Endothelial cell of umbilical vein (primary cell): ENCODE measurements around the gene DPP6. TPM values are rescaled to one million over a fixed set of nuclear protein-coding genes. Genes with fewer than 3 reads are reported as not detected.

Source experiments
- BruUV-seq: library from RNA; stranded (reverse); fragments of 400-500 nt; replicated peaks from 2 replicates; lab custom pipeline; 2021; lab: Mats Ljungman, UMichigan
- CTCF ChIA-PET: fragments of 300-600, 350-600 bp; sonication (Branson Sonifier 250); formaldehyde crosslinking; loops from one replicate; lab custom pipeline; 2021; ENCODE audit warnings: antibody characterized with exemption, inconsistent platforms; lab: Charles Lee
- POLR2A ChIA-PET: fragments of 300-600, 350-600 bp; sonication (Branson Sonifier 250); formaldehyde crosslinking; loops from one replicate; lab custom pipeline; 2021; ENCODE audit warnings: antibody characterized with exemption, inconsistent platforms; lab: Charles Lee
- DNase-seq: peaks from one replicate; pipeline ENCODE4 v3.0.0-alpha.2; 2011; ENCODE audit warnings: low read depth, low spot score
- FAIRE-seq: peaks from 2 replicates; lab custom pipeline; 2011; peaks lifted over from hg19 to GRCh38; lab: Jason Lieb, UNC
- H2AFZ ChIP-seq: 2 replicates; pipeline ENCODE4 v1.6.0; 2012; ENCODE audit warnings: low read depth, low read length, control low read depth, inconsistent platforms
- H3K27ac ChIP-seq: 2 replicates; pipeline ENCODE4 v1.5.1; 2011; ENCODE audit warnings: low read depth, mild to moderate bottlenecking, control low read depth, low read length, moderate library complexity; ENCODE audit not compliant: insufficient read depth
- H3K27me3 ChIP-seq, 2 experiments: 2 replicates each; pipeline versions ENCODE4 v1.6.0 to v1.6.1; 2011; ENCODE audit warnings: low read length in 2 of 2, mixed read lengths in 1 of 2; ENCODE audit not compliant: control insufficient read depth in 2 of 2, insufficient read depth in 2 of 2
- H3K36me3 ChIP-seq, 2 experiments: 2 replicates in 1 of 2; 3 replicates in 1 of 2; pipeline ENCODE4 v1.5.1; 2011; ENCODE audit warnings: low read length in 2 of 2, mild to moderate bottlenecking in 1 of 2, moderate library complexity in 1 of 2; ENCODE audit not compliant: control insufficient read depth in 2 of 2, insufficient read depth in 2 of 2; ENCODE audit errors: extremely low read depth in 1 of 2
- H3K4me1 ChIP-seq: 3 replicates; pipeline ENCODE4 v1.5.1; 2011; ENCODE audit warnings: mild to moderate bottlenecking, low read length; ENCODE audit not compliant: control insufficient read depth, insufficient read depth; ENCODE audit errors: extremely low read depth
- H3K4me2 ChIP-seq: 2 replicates; pipeline ENCODE4 v1.6.1; 2011; ENCODE audit warnings: low read length, control low read depth, mixed read lengths; ENCODE audit not compliant: insufficient read depth
- H3K4me3 ChIP-seq, 3 experiments: fragments of 200-600 bp in 1 of 3; sonication (generic), shearing (Covaris generic) in 1 of 3; replicated peaks in 1 of 3; 2 replicates each; pipeline ENCODE4 v1.5.1; 2011 to 2016; ENCODE audit warnings: control low read depth in 3 of 3, low read length in 3 of 3, mild to moderate bottlenecking in 2 of 3, inconsistent platforms in 1 of 3, low read depth in 1 of 3, moderate library complexity in 1 of 3; ENCODE audit not compliant: insufficient read depth in 1 of 3
- H3K79me2 ChIP-seq: 2 replicates; pipeline ENCODE4 v1.6.0; 2012; ENCODE audit warnings: low read length, inconsistent platforms; ENCODE audit not compliant: control insufficient read depth, insufficient read depth
- H3K9ac ChIP-seq: replicated peaks from 2 replicates; pipeline ENCODE3; 2011; ENCODE audit warnings: low read length, control low read depth; ENCODE audit not compliant: insufficient read depth; ENCODE audit errors: extremely low read depth
- H3K9me1 ChIP-seq: replicated peaks from 3 replicates; pipeline ENCODE4 v1.6.0; 2011; ENCODE audit warnings: mild to moderate bottlenecking, low read length; ENCODE audit not compliant: control insufficient read depth, insufficient read depth; ENCODE audit errors: extremely low read depth
- H3K9me3 ChIP-seq: replicated peaks from 2 replicates; pipeline ENCODE4 v1.5.1; 2012; ENCODE audit warnings: low read length, inconsistent platforms; ENCODE audit not compliant: control insufficient read depth, insufficient read depth
- H4K20me1 ChIP-seq: replicated peaks from 2 replicates; pipeline ENCODE3; 2011; ENCODE audit warnings: mild to moderate bottlenecking, low read length; ENCODE audit not compliant: control insufficient read depth, insufficient read depth; ENCODE audit errors: extremely low read depth
- CTCF ChIP-seq, 2 donors: IDR thresholded peaks; 1 replicate in 1 of 2; 2 replicates in 1 of 2; pipeline ENCODE4 v1.5.1; 2011; ENCODE audit warnings: low read length in 2 of 2, mild to moderate bottlenecking in 2 of 2, moderate library complexity in 2 of 2, control low read depth in 1 of 2, inconsistent platforms in 1 of 2, low read depth in 1 of 2; ENCODE audit not compliant: insufficient read depth in 1 of 2; ENCODE audit errors: extremely low read depth in 1 of 2
- EZH2 ChIP-seq: IDR thresholded peaks from 2 replicates; pipeline ENCODE4 v1.6.1; 2012; ENCODE audit warnings: borderline replicate concordance, low read depth, mild to moderate bottlenecking, moderate library complexity, low read length, inconsistent platforms; ENCODE audit not compliant: severe bottlenecking
- FOS ChIP-seq: IDR thresholded peaks from 2 replicates; pipeline ENCODE4 v1.6.1; 2011; ENCODE audit warnings: mild to moderate bottlenecking, low read length, moderate library complexity, borderline replicate concordance; ENCODE audit not compliant: insufficient read depth
- GATA2 ChIP-seq: IDR thresholded peaks from 2 replicates; pipeline ENCODE4 v1.7.0; 2011; ENCODE audit warnings: low read depth, mild to moderate bottlenecking, moderate library complexity, mixed read lengths, low read length; ENCODE audit not compliant: insufficient read length, insufficient read depth
- JUN ChIP-seq: IDR thresholded peaks from 2 replicates; pipeline ENCODE4 v1.6.1; 2011; ENCODE audit warnings: borderline replicate concordance, low read depth; ENCODE audit not compliant: insufficient read length, insufficient read depth
- MAX ChIP-seq: IDR thresholded peaks from 2 replicates; pipeline ENCODE4 v1.6.1; 2011; ENCODE audit not compliant: insufficient read depth, insufficient read length
- MYC ChIP-seq: IDR thresholded peaks from one replicate; pipeline ENCODE4 v1.6.1; 2011; ENCODE audit warnings: mild to moderate bottlenecking, low read depth, low read length
- POLR2A ChIP-seq: IDR thresholded peaks from 2 replicates; pipeline ENCODE4 v1.6.1; 2012; ENCODE audit warnings: low read depth, mild to moderate bottlenecking, control low read depth, low read length
- POLR2AphosphoS5 ChIP-seq: IDR thresholded peaks from 2 replicates; pipeline ENCODE4 v1.6.1; 2012; ENCODE audit warnings: low read depth, mild to moderate bottlenecking, control low read depth, low read length, moderate library complexity; ENCODE audit not compliant: insufficient read depth
- dilution Hi-C: fragments of 300-500 bp; cut with MboI; formaldehyde crosslinking; loops from one replicate; pipeline ENCODE4 v1.15.0; 2019; ENCODE audit warnings: low sequenced_read_pairs; ENCODE audit not compliant: extremely low pct_ligation_motif_present
- intact Hi-C: fragments of 100-400 bp; cut with micrococcal nuclease; formaldehyde crosslinking; loops from one replicate; pipeline ENCODE4 v1.10.0; 2022
- polyA plus RNA-seq, 4 experiments: library from polyadenylated mRNA; depleted of rRNA in 3 of 4; stranded (reverse) in 3 of 4; unstranded in 1 of 4; fragments of >200 nt; gene quantifications; 2 replicates each; pipeline versions ENCODE4 v1.2.1 to v1.2.3, GENCODE V29; 2011 to 2012; ENCODE audit warnings: missing spikeins in 1 of 4
- total RNA-seq: library from RNA; stranded (reverse); gene quantifications from 2 replicates; pipeline ENCODE4 v1.2.3, GENCODE V29; 2021

Gene DPP6
- total and polyA plus RNA-seq, 2 donors (not counting 3 experiments of a cell fraction or from before 2014, with no cell fraction given), result not detected

- FAIRE-seq, result no peak
- intact Hi-C loops, result no loop called here
- peaks cover 2% of the 10 kb centered on the region for H3K9me3 ChIP-seq
- H4K20me1 ChIP-seq, result no peaks in the 10 kb centered on the region
- H3K27ac ChIP-seq, result no peak overlapping the region
- DNase-seq, result no peak
- no peaks in the 10 kb centered on the region for H3K36me3 ChIP-seq
- ChIA-PET CTCF (no interaction called here), POLR2A (no interaction called here)
- no peak overlapping the region for H3K4me2 ChIP-seq
- no peak overlapping the region for H3K4me3 ChIP-seq
- dilution Hi-C loops, result no loop called here
- no peak overlapping the region for H3K9ac ChIP-seq
- no peaks in the 10 kb centered on the region for H3K27me3 ChIP-seq
- BruUV-seq, result no TSS peak
- no peak for TF ChIP-seq MAX
- TF ChIP-seq POLR2A, result no peak
- no peak for TF ChIP-seq MYC
- TF ChIP-seq JUN, result no peak
- no peak for TF ChIP-seq EZH2
- TF ChIP-seq CTCF (IDR thresholded peaks at IDR 0.05; ENCODE audit: extremely low read depth in 1 of 2, insufficient read depth in 1 of 2, low read depth in 1 of 2, low read length in 2 of 2), result no peak
- no peak for TF ChIP-seq FOS
- no peak for TF ChIP-seq GATA2
- TF ChIP-seq POLR2AphosphoS5, result no peak
- no peaks in the 10 kb centered on the region for H3K9me1 ChIP-seq
- no peaks in the 10 kb centered on the region for H3K4me1 ChIP-seq
- no peaks in the 10 kb centered on the region for H3K79me2 ChIP-seq
- no peak overlapping the region for H2AFZ ChIP-seq
Observed at GRCh38 chr7:154253810-154254209, 201.6 kb downstream of the DPP6 start.
